Choroid plexus epithelial cell (primary cell): Measurements from ENCODE around the gene HERC6.
"Not testable (repeated sequence)": the region's sequence is repeated elsewhere in the genome, so short reads cannot be mapped to it uniquely, and the experiment has no call there.

Experiments
- DNase-seq: peaks from one replicate; pipeline ENCODE4 v3.0.0-alpha.2; 2010; ENCODE audit warnings: low read depth
- H3K4me3 ChIP-seq: 2 replicates; pipeline ENCODE4 v1.5.1; 2011; ENCODE audit warnings: low read depth, mild to moderate bottlenecking, control low read depth, low read length, moderate library complexity
- CTCF ChIP-seq: conservative IDR thresholded peaks from 2 replicates; pipeline ENCODE4 v1.5.1; 2011; ENCODE audit warnings: low read depth, mild to moderate bottlenecking, control low read depth, inconsistent platforms, low read length, moderate library complexity

HERC6 gene

GRCh38 chr4:88415982-88416381 is 37.3 kb downstream of the HERC6 start:
- no peak for DNase-seq
- TF ChIP-seq CTCF: no peak
- H3K4me3 ChIP-seq: no peak overlapping the region

DNA sequence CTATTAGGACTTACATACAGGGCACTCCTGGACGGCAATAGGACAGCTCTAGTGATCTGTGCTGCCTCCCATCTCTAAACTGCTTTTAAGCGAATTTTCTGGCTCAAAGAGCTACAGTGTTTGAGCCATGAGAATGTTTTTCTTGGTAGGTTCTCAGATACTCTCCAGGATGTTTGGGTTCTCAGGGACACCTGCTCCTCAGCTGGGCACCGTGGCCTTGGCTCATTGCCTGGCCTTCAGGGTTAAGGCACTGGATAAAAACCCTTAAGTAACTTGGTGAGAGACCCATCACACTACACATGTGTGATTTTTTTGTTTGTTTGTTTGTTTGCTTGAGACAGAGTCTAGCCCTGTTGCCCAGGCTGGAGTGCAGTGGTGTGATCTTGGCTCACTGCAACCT is 39.8 kb downstream of the HERC6 start:
- no peak for TF ChIP-seq CTCF
- peak; percentile 9 for DNase-seq
- H3K4me3 ChIP-seq: no peak overlapping the region

DNA sequence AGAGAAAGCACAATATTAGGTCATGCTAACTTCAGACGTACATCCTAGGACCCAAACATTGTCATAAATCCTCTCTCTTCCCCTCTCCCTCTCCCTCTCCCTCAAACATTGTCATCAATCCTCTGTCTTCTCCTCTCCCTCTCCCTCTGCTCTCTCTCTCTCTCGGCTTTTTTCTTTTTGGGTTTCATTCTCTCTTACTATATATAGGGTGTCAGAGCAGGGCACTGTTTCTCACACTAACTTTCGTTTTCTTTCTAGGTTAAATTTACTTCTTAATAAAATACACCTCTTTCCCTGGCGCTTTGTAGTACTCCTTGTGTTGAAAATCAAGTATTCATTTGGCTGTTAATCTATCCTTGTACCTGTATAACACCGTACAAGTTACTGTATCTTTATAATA is 41.2 kb downstream of the HERC6 start:
- no peak for TF ChIP-seq CTCF
- DNase-seq: no peak
- H3K4me3 ChIP-seq: no peak overlapping the region

DNA sequence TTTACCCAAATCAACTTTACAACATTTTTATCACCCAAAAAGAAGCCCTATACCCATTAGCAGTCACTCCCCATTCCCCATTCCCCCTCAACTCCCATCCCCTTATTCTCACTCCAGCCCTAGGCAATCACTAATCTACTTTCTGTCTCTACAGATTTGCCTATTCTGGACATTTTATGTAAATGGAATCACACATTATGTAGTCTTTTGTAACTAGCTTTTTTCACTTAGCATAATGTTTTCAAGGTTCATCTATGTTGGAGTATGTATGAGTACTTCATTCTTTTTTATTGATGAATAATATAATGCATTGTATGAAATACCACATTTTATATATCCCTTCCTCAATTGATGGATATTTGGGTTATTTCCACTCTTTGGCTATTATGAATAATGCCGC is 42.2 kb downstream of the HERC6 start:
- H3K4me3 ChIP-seq: no peak overlapping the region
- DNase-seq: no peak
- TF ChIP-seq CTCF: no peak

GRCh38 chr4:88422403-88422802 is 43.8 kb downstream of the HERC6 start:
- H3K4me3 ChIP-seq: no peak overlapping the region
- TF ChIP-seq CTCF: no peak
- no peak for DNase-seq

DNA sequence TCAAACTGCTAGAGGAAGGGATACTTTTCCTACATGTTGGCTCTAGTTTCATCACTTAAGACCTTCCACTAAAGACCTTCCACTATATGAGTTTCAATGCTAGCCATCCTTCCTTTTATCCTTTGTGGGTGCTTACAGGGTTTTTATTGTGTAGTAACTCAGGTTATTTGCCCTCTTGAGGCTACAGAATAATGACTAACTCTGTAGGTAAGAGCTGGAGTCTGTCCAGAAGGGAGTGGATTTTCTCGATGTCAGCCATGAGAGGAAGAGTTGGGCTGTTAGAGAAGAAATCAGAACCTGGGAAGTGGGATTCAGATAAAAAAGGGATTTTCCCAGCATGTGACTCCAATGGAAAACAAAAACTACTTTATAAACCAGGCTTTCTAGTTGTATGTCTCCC is 50.7 kb downstream of the HERC6 start:
- H3K4me3 ChIP-seq: no peak overlapping the region
- DNase-seq: no peak
- TF ChIP-seq CTCF: no peak

DNA sequence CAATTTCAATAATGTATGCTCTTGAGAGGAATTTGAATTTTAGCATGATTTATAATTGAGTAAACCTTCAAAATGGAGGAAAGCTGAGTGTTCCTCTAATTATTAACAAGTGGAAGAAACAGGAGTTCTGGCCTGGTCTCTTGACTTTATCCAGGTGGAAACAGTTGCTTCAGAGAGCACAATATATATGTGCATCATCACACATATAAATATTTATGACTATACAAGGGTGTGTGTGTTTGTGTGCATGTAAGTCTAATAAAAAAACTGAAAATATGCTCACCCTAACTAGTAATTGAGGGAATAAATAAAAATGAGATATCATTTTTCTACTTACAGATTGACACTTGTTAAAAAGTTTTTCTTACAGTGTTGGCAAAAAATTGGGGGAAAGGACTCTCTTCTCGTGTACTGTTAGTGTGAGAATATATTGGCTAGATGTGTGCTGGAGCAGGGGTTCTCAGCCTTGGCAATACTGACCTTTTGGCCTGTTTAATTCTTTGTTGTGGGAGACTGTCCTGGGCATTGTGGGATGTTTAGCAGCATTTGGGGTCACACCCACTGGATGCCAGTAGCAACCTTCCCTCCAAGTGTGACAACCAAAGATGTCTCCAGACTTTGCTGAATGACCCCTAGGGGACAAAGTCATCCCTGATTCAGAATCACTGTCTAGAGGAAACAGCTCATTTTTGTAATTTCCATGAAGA is 57.5 kb downstream of the HERC6 start:
- H3K4me3 ChIP-seq: no peak overlapping the region
- no peak for DNase-seq
- TF ChIP-seq CTCF: no peak

- H3K4me3 ChIP-seq, DNase-seq: not testable (repeated sequence)
Measured at GRCh38 chr4:88437873-88438272, 59.2 kb downstream of the HERC6 start.
